Stimulated activated CD4-positive, alpha-beta T cell treated with anti-CD3 and anti-CD28 coated beads, TNF-alpha, amount 100 ng/mL, for 4 hours (primary cell): ENCODE data around the gene KLHL28.

Experiments used
- DNase-seq, 3 experiments: peaks; one replicate each; pipeline ENCODE4 v3.0.0-alpha.2; 2020; ENCODE audit warnings: low read depth in 3 of 3

KLHL28 gene

GRCh38 chr14:44960646-44961045 lies 1.1 kb downstream of the KLHL28 start:
- DNase-seq, result no peak

GRCh38 chr14:44960146-44960545 lies 1.6 kb downstream of the KLHL28 start:
- no peak for DNase-seq

- no peak for DNase-seq
Observed at GRCh38 chr14:44959538-44959937, 2.2 kb downstream of the KLHL28 start.

- DNase-seq, result no peak
Observed at GRCh38 chr14:44956866-44957265, 4.9 kb downstream of the KLHL28 start.

GRCh38 chr14:44955528-44955927 lies 6.2 kb downstream of the KLHL28 start:
- no peak for DNase-seq

GRCh38 chr14:44954750-44955149 lies 7.0 kb downstream of the KLHL28 start:
- DNase-seq, result no peak

GRCh38 chr14:44952391-44953110 lies 9.2 kb downstream of the KLHL28 start:
- DNase-seq, result no peak

GRCh38 chr14:44951051-44951450 lies 10.7 kb downstream of the KLHL28 start:
- DNase-seq, result no peak

- DNase-seq, result no peak
Observed at GRCh38 chr14:44945264-44945663, 16.5 kb downstream of the KLHL28 start.

- DNase-seq, result no peak
Observed at GRCh38 chr14:44944107-44944506, 17.6 kb downstream of the KLHL28 start.

GRCh38 chr14:44942436-44942835 lies 19.3 kb downstream of the KLHL28 start:
- no peak for DNase-seq

- DNase-seq, result no peak
Observed at GRCh38 chr14:44941591-44941990, 20.2 kb downstream of the KLHL28 start.

GRCh38 chr14:44940944-44941343 lies 20.8 kb downstream of the KLHL28 start:
- DNase-seq, result no peak

- no peak for DNase-seq
Observed at GRCh38 chr14:44940211-44940610, 21.5 kb downstream of the KLHL28 start.

- DNase-seq, result no peak
Observed at GRCh38 chr14:44937547-44937946, 24.2 kb downstream of the KLHL28 start.

GRCh38 chr14:44935155-44935554 lies 26.6 kb downstream of the KLHL28 start:
- DNase-seq, result no peak

- no peak for DNase-seq
Observed at GRCh38 chr14:44928793-44929192, 33.0 kb downstream of the KLHL28 start.

GRCh38 chr14:44914849-44915248 lies 46.9 kb downstream of the KLHL28 start:
- no peak for DNase-seq

- no peak for DNase-seq
Observed at GRCh38 chr14:44912041-44912869, 49.5 kb downstream of the KLHL28 start.

GRCh38 chr14:44910821-44911220 lies 50.9 kb downstream of the KLHL28 start:
- DNase-seq, result no peak

- no peak for DNase-seq
Observed at GRCh38 chr14:44901696-44902095, 60.1 kb downstream of the KLHL28 start.

- DNase-seq, result no peak
Observed at GRCh38 chr14:44898551-44898950, 63.2 kb downstream of the KLHL28 start.

GRCh38 chr14:44897845-44898151 lies 63.9 kb downstream of the KLHL28 start:
- DNase-seq, result no peak
